Neutrophil (primary cell): Measurements from ENCODE around the gene CAPN2.

ENCODE experiments used
- H3K27ac ChIP-seq: fragments of 200-600 bp; sonication (generic); 2 replicates; pipeline ENCODE4 v1.5.1; 2016; ENCODE audit warnings: mild to moderate bottlenecking, moderate library complexity
- H3K27me3 ChIP-seq: fragments of 200-600 bp; sonication (generic); 2 replicates; pipeline ENCODE4 v1.6.0; 2016; ENCODE audit warnings: mild to moderate bottlenecking
- H3K36me3 ChIP-seq: fragments of 200-600 bp; sonication (generic); 2 replicates; pipeline ENCODE4 v1.5.1; 2017
- H3K4me1 ChIP-seq, 2 experiments: fragments of 200-600 bp in 1 of 2; sonication (generic) in 1 of 2; 1 replicate in 1 of 2; 2 replicates in 1 of 2; pipeline versions ENCODE4 v1.5.1 to v1.6.1; 2013 to 2016; ENCODE audit warnings: low read depth in 1 of 2, low read length in 1 of 2, mild to moderate bottlenecking in 1 of 2, moderate library complexity in 1 of 2; ENCODE audit not compliant: control insufficient read depth in 1 of 2, insufficient read depth in 1 of 2
- H3K4me3 ChIP-seq, 2 experiments: fragments of 200-600 bp in 1 of 2; sonication (generic) in 1 of 2; 1 replicate in 1 of 2; 2 replicates in 1 of 2; pipeline ENCODE4 v1.5.1; 2013 to 2016; ENCODE audit warnings: low read depth in 1 of 2, low read length in 1 of 2, mild to moderate bottlenecking in 1 of 2, moderate library complexity in 1 of 2
- H3K9me3 ChIP-seq: fragments of 200-600 bp; sonication (generic); 2 replicates; pipeline ENCODE4 v1.5.1; 2016
- TF ChIP-seq, protein P1 (sequence below): fragments of 200-600 bp; sonication (generic); IDR thresholded peaks from 2 replicates; pipeline ENCODE4 v1.5.1; 2016; ENCODE audit warnings: antibody characterized with exemption

Gene CAPN2

DNA sequence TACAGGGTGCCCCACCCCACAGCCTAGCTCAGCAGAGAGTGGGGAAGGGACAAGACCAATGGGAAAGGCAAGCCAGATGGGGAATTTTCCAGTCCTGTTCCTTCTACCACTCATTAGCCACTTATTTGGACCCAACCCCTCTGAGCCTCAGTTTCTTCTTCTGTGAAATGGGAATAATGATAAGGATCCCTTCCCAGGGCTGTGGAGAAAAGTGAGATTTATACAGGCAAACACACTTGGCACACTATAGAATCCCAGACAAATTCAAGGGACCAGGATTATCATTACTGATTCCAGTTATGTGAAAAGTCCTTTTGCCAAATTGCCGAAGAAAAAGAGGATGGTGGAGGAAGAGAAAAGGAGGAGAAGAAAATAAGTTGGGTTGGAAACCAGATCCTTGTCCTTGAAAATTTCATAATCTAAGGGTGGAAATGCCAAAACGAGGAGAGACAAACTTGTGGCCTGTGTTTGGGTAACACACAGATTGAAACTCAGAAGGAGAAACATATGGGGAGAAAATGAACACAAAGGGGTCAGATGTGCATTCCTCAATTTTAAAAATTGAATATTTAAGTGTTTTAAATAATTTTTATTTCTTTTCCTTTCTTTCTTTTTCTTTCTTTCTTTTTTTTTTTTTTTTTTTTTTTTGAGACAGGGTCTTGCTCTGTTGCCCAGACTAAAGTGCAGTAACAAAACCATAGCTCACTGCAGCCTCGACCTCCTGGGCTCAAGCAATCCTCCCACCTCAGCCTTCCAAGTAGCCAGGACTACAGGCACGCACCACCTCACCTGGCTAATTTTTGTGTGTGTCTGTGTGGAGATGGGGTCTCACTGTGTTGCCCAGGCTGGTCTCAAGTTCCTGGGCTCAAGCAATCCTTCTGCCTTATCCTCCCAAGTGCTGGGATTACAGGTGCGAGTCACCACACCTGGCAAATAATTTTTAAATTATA is 9.6 kb downstream of the CAPN2 start:
- no peaks in the 10 kb centered on the region for H3K36me3 ChIP-seq
- H3K4me3 ChIP-seq, result no peak overlapping the region
- TF ChIP-seq, protein P1, sequence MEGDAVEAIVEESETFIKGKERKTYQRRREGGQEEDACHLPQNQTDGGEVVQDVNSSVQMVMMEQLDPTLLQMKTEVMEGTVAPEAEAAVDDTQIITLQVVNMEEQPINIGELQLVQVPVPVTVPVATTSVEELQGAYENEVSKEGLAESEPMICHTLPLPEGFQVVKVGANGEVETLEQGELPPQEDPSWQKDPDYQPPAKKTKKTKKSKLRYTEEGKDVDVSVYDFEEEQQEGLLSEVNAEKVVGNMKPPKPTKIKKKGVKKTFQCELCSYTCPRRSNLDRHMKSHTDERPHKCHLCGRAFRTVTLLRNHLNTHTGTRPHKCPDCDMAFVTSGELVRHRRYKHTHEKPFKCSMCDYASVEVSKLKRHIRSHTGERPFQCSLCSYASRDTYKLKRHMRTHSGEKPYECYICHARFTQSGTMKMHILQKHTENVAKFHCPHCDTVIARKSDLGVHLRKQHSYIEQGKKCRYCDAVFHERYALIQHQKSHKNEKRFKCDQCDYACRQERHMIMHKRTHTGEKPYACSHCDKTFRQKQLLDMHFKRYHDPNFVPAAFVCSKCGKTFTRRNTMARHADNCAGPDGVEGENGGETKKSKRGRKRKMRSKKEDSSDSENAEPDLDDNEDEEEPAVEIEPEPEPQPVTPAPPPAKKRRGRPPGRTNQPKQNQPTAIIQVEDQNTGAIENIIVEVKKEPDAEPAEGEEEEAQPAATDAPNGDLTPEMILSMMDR, result no peak
- peaks cover under 1% of the 10 kb centered on the region for H3K27me3 ChIP-seq
- no peaks in the 10 kb centered on the region for H3K9me3 ChIP-seq
- H3K4me1 ChIP-seq, result peaks cover 0 to 2% of the 10 kb centered on the region in 2 experiments
- H3K27ac ChIP-seq, result no peak overlapping the region

- no peaks in the 10 kb centered on the region for H3K4me1 ChIP-seq
- H3K9me3 ChIP-seq, result no peaks in the 10 kb centered on the region
- no peak overlapping the region for H3K4me3 ChIP-seq
- no peaks in the 10 kb centered on the region for H3K36me3 ChIP-seq
- H3K27me3 ChIP-seq, result no peaks in the 10 kb centered on the region
- TF ChIP-seq, protein P1, result no peak
- no peak overlapping the region for H3K27ac ChIP-seq
Measured at GRCh38 chr1:223723351-223723904, 11.1 kb downstream of the CAPN2 start.

DNA sequence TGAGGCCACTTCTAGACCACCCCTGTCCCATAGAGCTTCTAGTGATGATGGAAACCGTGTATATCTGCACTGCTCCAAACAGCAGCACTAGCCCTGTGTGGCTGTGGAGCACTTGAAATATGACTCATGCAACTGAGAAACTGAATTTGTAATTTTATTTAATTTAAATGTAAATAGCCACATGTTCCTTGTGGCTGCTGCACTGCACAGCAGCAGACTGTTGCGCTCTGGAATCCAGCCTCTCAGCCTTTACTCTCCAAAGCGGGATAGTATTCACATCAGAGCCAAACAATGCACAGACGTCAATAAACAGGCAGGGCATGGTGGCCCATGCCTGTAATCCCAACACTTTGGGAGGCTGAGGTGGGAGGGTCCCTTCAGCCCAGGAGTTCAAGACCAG is 12.0 kb downstream of the CAPN2 start:
- TF ChIP-seq, protein P1, result no peak
- Histone ChIP-seq H3K36me3 (no peaks in the 10 kb centered on the region), H3K4me3 (no peak overlapping the region), H3K27me3 (no peaks in the 10 kb centered on the region), H3K4me1 (no peaks in the 10 kb centered on the region), H3K27ac (no peak overlapping the region), H3K9me3 (no peaks in the 10 kb centered on the region)

GRCh38 chr1:223725578-223725977 is 13.2 kb downstream of the CAPN2 start:
- Histone ChIP-seq H3K27me3 (no peaks in the 10 kb centered on the region), H3K9me3 (no peaks in the 10 kb centered on the region), H3K4me3 (no peak overlapping the region), H3K4me1 (no peaks in the 10 kb centered on the region), H3K36me3 (no peaks in the 10 kb centered on the region), H3K27ac (no peak overlapping the region)
- TF ChIP-seq, protein P1, result no peak

DNA sequence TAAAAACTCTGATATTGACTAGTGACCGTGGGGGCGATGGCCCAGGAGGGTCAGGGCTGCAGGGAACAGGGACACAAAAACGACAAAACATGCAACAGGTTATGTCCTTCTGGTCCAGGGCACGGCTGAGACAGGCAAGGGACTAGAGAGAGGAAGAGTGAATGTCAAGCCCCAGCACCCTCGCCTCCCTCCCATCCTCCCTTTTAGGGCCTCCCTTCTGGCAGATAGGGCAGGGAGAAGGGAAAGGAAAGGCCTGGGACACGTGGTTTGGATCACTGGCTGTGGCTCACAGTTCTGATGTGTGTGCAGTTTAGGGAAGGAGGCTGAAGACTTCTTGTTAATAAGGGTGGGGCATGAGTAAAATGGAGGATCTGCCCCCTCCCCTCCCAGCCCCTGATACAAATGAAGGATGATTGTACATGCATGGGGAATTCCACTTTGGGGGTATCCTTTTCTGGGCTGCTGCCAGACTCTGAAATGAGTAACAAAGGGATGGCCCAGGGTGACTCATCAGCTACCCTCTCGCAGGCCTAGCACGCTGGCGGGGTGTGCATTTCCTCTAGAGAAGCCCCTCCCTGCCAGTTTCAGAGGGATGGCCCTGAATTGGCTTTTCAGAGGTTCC is 14.2 kb downstream of the CAPN2 start:
- Histone ChIP-seq H3K36me3 (no peaks in the 10 kb centered on the region), H3K9me3 (no peaks in the 10 kb centered on the region), H3K4me3 (no peak overlapping the region), H3K27me3 (no peaks in the 10 kb centered on the region), H3K4me1 (no peaks in the 10 kb centered on the region), H3K27ac (no peak overlapping the region)
- TF ChIP-seq, protein P1, result no peak
